Measurements from ENCODE around the gene SMIM24.

Gene SMIM24

GRCh38 chr19:3496392-3497273, 16.3 kb upstream of the SMIM24 start:
- DNase-seq: no peak

- no peak for DNase-seq
Measured at GRCh38 chr19:3494559-3494958, 14.2 kb upstream of the SMIM24 start.

GRCh38 chr19:3494051-3494450, 13.7 kb upstream of the SMIM24 start:
- no peak for DNase-seq

GRCh38 chr19:3493651-3494050, 13.3 kb upstream of the SMIM24 start:
- DNase-seq: no peak

- DNase-seq: no peak
Measured at GRCh38 chr19:3492919-3493318, 12.6 kb upstream of the SMIM24 start.

- DNase-seq: no peak
Measured at GRCh38 chr19:3492131-3492839, 12.0 kb upstream of the SMIM24 start.

GRCh38 chr19:3491396-3492119, 11.2 kb upstream of the SMIM24 start:
- no peak for DNase-seq

GRCh38 chr19:3483226-3483628, 2.9 kb upstream of the SMIM24 start, which contains the start of gene SMIM44:
Gene SMIM44, minus strand, starts transcription at chr19:3483441. Its CDS starts 38 bp downstream, at chr19:3483403.
- DNase-seq: peak; percentile 67

- DNase-seq: peak; percentile 22
Measured at GRCh38 chr19:3482507-3483225, 2.3 kb upstream of the SMIM24 start.

GRCh38 chr19:3481241-3482090, 1.1 kb upstream of the SMIM24 start:
- DNase-seq: no peak

GRCh38 chr19:3479834-3480215, 500 bp downstream of the SMIM24 start:
- DNase-seq: peak; percentile 48

- peak; percentile 55 for DNase-seq
Measured at GRCh38 chr19:3479177-3479833, 1.0 kb downstream of the SMIM24 start.

GRCh38 chr19:3478409-3479176, 1.7 kb downstream of the SMIM24 start:
- DNase-seq: no peak

- DNase-seq: no peak
Measured at GRCh38 chr19:3477951-3478350, 2.4 kb downstream of the SMIM24 start.

- DNase-seq: no peak
Measured at GRCh38 chr19:3477506-3477905, 2.8 kb downstream of the SMIM24 start.

- no peak for DNase-seq
Measured at GRCh38 chr19:3476830-3477229, 3.5 kb downstream of the SMIM24 start.

GRCh38 chr19:3475449-3475848, 4.9 kb downstream of the SMIM24 start:
- no peak for DNase-seq

GRCh38 chr19:3474614-3475013, 5.7 kb downstream of the SMIM24 start:
- no peak for DNase-seq

GRCh38 chr19:3474010-3474409, 6.3 kb downstream of the SMIM24 start:
- DNase-seq: no peak

- DNase-seq: no peak
Measured at GRCh38 chr19:3471954-3472655, 8.2 kb downstream of the SMIM24 start.

Data from NCI-H146 (cell line).